GM18868 (cell line): Measurements from ENCODE around the gene OR7C2.
"Not testable (repeated sequence)": the region's sequence is repeated elsewhere in the genome, so short reads cannot be mapped to it uniquely, and the experiment has no call there.

ENCODE experiments used
- ATAC-seq: cut with Tn5 transposase; IDR thresholded peaks from one replicate; pipeline ENCODE4 v1.9.1; 2021; ENCODE audit warnings: mild to moderate bottlenecking, moderate library complexity; ENCODE audit not compliant: unreplicated experiment

Gene OR7C2

GRCh38 chr19:14941189-14941588 is at the start of gene OR7C2:
Gene OR7C2 (plus strand): TSS chr19:14941489. CDS start chr19:14941489, 0 bp downstream.
- ATAC-seq, result no peak

- no peak for ATAC-seq
Observed at GRCh38 chr19:14901675-14902260, 39.5 kb upstream of the OR7C2 start.

- ATAC-seq, result no peak
Observed at GRCh38 chr19:14906711-14907110, 34.6 kb upstream of the OR7C2 start.

DNA sequence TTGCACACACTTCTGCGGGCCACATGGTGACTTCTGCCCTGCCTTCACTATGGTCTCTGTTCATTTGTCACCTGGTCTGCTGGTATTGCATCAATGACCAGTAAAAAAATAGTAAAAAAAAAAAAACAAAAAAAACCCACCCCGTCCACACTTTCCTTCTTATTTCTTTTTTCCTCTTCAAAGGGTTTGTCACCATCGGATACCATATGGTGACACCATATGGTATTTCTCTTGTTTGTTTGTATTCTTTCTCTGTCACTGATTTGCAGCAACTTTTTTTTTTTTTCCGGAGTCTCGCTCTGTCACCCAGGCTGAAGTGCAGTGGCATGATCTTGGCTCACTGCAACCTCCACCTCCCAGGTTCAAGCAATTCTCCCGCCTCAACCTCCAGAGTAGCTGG is 26.2 kb upstream of the OR7C2 start:
- ATAC-seq, result no peak

GRCh38 chr19:14916848-14917247 is 24.4 kb upstream of the OR7C2 start:
- no peak for ATAC-seq

DNA sequence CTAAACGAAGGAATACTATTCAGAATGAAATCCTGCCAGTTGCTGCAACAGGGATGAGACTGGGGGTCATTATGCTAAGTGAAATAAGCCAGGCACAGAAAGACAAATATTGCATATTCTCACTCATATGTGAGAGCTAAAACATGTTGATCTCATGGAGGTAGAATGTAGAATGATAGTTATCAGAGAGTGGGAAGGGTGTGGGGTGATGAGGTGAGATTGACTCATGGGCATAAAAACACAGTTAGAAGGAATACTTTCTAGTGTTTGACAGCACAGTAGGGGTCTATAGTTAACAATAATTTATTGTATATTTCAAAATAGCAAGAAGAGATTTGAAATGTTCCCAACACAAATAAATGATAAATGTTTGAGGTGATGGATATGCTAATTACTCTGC is 7.8 kb upstream of the OR7C2 start:
- ATAC-seq, result no peak

GRCh38 chr19:14940266-14940665 is 1.0 kb upstream of the OR7C2 start:
- ATAC-seq, result no peak

DNA sequence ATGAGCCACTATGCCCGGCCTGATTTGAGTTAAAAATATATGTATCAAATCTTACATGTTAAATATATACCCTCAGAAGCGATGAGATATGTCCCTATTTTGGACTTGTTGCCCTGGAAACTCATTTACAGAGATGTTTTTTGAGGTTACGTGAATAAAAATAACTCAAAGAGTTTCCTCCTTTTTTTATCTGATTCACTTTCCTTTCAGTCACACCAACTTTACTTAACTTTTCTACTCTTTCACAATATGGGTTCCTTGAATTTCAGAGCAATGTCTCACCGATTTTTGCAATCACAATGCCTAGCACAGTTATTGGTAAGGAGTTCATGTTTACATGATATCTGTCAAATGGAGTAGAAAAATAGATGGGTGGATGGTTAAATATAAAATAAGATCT is 2.3 kb downstream of the OR7C2 start:
- no peak for ATAC-seq

DNA sequence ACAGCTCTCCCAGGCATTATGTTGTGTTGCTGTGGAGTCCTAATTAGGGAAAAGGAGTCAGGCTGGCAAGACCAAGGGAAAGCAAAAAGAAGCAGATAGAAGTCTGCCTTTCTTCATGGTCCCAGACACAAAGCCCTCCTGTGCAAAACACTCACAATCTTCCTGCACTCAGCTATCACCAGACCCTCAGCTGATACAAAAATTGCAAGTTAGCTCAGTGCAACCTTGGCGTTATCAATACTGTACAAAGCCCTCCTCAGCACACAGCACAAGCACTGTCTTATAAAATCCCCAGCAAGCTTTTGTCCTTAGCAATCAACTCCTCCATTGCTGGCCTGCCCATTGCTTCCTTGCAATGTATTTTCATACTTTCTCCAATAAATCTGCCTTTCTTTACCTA is 3.2 kb downstream of the OR7C2 start:
- no peak for ATAC-seq

GRCh38 chr19:14949413-14949812 is 8.1 kb downstream of the OR7C2 start:
- not testable (repeated sequence) for ATAC-seq

DNA sequence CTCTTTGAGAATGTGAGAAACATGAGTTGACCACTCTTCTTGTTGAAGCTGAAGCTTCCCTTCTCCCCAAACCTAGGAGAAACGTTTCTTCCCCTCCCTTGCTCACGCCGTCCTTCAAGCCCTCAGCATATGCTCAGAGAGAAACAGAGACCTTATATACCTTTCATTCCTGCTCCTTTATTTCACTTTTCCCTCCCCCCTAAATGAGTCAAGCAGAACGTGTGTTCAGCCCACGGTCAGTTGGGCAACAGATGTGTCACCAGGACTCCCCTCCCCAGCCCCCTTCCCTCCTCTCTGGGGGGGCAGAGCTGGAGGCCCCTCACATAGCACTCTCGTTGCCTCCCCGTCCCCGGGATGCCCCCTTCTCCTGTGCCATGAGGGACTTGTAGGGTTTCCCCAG is 8.6 kb downstream of the OR7C2 start:
- no peak for ATAC-seq

GRCh38 chr19:14950421-14950820 is 9.1 kb downstream of the OR7C2 start:
- ATAC-seq, result no peak

DNA sequence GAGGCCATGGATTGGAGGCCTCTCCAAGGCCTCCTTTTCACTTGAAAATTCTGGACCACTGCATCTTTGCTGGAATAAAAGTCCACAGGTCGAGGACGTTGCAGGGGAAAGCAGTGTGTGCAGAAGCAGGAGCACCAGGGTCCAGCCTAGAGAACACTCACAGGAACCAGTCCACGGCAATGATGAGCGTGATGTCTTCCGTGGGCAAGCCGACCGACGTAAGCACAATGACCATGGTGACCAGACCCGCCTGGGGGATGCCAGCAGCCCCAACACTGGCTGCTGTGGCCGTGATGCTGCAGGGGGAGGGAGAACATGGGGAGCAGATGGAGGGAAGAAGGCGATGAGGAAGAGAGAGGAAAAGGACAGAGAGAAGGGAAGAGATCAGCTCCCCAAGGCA is 11.5 kb downstream of the OR7C2 start:
- ATAC-seq, result no peak

- no peak for ATAC-seq
Observed at GRCh38 chr19:14954071-14954655, 12.9 kb downstream of the OR7C2 start.

GRCh38 chr19:14957464-14957863 is 16.2 kb downstream of the OR7C2 start:
- no peak for ATAC-seq

DNA sequence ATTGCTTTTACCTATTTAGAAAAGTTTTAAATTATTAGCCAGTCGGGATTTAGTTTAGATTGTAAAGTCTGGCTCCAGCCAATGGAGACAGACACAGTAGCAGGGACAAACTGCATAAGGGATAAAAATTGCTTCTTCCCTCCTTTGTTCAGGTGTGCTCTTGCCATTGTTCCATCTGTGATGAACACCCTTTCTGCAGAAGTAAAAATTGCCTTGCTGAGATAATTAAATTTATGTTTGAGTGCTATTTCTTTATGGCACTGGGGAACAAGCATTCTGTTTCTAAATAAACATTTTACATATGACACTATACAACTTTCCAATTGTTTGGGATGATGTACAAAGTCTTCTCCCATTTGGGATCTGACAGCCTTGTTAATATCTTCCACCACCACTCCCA is 18.0 kb downstream of the OR7C2 start:
- ATAC-seq, result no peak

- ATAC-seq, result no peak
Observed at GRCh38 chr19:14961956-14962685, 20.8 kb downstream of the OR7C2 start.

- no peak for ATAC-seq
Observed at GRCh38 chr19:14968247-14968646, 27.0 kb downstream of the OR7C2 start.

- no peak for ATAC-seq
Observed at GRCh38 chr19:14971474-14971873, 30.2 kb downstream of the OR7C2 start.

- no peak for ATAC-seq
Observed at GRCh38 chr19:14972676-14973075, 31.4 kb downstream of the OR7C2 start.

DNA sequence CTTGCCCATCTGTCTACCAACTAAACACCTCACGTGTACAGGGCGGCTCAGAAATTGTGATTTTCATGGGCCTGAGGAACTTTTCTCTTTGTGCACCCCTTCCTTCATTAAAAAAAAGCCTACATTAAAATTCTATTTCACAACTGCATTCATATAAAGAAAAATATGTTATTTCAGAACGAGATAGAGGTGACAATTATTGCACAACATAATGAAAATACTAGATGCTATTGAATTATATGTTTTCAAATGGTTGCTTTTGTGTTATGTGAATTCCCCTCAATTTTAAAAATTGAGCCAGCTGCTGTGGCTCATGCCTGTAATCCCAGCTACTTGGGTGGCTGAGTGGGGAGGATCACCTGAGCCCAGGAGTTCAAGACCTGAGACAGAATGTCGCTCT is 33.2 kb downstream of the OR7C2 start:
- no peak for ATAC-seq

- no peak for ATAC-seq
Observed at GRCh38 chr19:14977128-14977527, 35.8 kb downstream of the OR7C2 start.
